Skin epidermis (tissue), 12 donors: ENCODE data around the gene RPS15.
A peak's percentile ranks its signal among the peaks of the same experiment; 100 is the strongest.

Experiments
- H3K27ac ChIP-seq, 21 experiments: fragments of 200-600 bp; sonication (generic) in 11 of 21; one replicate each; pipeline ENCODE4 v1.5.0; 2020; ENCODE audit warnings: mild to moderate bottlenecking in 3 of 21, inconsistent platforms in 2 of 21, moderate library complexity in 2 of 21
- H3K4me3 ChIP-seq, 7 experiments: fragments of 200-600 bp; sonication (generic) in 2 of 7; one replicate each; pipeline ENCODE4 v1.5.0; 2020; ENCODE audit warnings: inconsistent platforms in 2 of 7, mild to moderate bottlenecking in 2 of 7, moderate library complexity in 1 of 7

RPS15 gene

DNA sequence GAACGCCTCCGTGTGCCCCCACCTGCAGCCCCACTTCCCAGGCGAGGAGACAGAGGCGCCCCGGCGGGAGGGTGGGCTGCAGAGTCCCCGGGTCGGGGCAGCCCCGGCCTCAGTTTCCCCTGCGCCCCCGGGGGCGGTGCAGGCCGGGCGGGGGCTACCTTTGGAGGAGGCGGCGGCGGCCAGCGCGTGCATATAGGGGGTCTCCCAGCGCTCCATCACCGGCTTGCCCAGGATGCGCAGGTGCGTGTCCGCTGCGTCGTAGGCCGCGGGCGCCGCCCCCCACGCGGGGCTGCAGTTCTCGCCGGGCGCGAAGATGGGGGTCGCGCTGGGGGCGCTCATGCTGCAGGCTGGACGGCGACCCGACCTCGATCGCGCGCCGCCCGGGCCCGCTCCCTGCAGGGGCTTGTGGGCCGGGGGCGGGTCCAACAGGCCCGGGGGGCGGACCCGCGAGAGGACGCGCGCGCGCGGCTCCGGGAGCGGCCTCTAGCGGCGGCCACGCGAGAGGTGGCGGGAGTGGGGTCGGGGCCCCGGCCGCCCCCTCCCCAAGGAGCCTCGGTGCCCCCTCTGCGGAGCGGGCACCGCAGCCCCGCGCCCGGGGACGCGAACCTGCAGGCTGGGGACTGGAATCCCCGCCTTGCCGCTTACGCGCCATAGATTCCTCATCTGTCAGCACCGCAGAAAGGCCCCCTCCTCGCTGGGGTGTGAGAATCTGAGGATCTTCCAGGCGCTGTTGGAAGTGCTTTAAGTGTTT, 36.9 kb upstream of the RPS15 start, which contains the start of gene GAMT:
TSS of gene GAMT (minus strand) at position 405 of the 751 bp plus-strand sequence. CDS start at position 339, 66 bp downstream.
- Histone ChIP-seq H3K27ac (peak within 1 kb of the TSS in 14 of 21 experiments; percentile 12 to 82 (median 30)), H3K4me3 (peak within 1 kb of the TSS; percentile 37 to 62 (median 49))

DNA sequence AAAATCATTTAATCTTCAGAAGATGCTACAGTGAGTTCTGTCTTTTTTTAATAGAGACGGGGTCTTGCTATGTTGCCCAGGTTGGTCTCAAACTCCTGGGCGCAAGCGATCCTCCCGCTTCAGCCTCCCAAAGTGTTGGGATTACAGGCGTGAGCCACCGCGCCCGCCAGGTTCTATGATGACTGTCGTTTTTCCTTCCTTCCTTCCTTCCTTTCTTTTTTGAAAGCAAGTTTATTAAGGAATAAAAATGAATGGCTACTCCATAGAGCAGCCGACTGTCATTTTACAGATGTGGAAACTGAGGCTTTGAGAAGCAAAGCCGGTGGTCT, 36.3 kb upstream of the RPS15 start:
- H3K27ac ChIP-seq: peak overlapping the region in 6 of 21 experiments; percentile 12 to 80 (median 30)

DNA sequence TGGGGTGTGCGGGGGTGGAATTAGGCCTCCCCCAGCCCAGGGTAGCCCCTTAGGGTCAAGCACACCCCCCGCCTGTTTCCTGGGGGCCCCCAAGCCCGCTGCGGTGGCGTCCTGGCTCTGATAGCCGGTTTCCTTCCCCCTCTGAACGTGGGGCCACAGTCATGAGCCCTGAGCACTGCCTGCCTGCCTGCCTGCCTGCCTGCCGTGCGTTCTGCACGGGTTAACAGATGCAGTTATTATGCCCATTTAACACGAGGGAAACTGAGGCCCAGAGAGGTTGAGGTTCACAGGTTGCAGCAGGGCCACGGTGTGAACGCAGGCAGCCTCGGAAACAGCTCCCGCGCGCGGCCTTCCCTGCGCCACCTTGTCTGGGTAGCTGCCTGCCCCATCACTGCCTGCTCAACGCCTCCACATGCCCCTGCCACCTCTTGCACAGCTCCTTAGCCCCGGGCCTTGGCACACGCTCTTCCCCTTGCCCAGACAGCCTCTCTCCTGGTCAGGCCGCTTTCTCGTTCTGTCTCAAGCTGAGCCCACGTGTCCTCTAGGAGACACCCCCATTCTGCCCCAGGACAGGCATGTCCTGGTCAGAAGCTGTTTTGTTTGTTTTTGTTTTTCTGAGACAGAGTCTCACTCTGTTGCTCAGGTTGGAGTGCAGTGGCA, 35.7 kb upstream of the RPS15 start:
- Histone ChIP-seq H3K4me3 (no peak overlapping the region), H3K27ac (peak overlapping the region in 3 of 21 experiments; percentile 20 to 29 (median 21))

More for the DNA sequence above, 36.3 kb upstream of the RPS15 start:
- H3K4me3 ChIP-seq: peak overlapping the region; percentile 37 to 62 (median 49)

DNA sequence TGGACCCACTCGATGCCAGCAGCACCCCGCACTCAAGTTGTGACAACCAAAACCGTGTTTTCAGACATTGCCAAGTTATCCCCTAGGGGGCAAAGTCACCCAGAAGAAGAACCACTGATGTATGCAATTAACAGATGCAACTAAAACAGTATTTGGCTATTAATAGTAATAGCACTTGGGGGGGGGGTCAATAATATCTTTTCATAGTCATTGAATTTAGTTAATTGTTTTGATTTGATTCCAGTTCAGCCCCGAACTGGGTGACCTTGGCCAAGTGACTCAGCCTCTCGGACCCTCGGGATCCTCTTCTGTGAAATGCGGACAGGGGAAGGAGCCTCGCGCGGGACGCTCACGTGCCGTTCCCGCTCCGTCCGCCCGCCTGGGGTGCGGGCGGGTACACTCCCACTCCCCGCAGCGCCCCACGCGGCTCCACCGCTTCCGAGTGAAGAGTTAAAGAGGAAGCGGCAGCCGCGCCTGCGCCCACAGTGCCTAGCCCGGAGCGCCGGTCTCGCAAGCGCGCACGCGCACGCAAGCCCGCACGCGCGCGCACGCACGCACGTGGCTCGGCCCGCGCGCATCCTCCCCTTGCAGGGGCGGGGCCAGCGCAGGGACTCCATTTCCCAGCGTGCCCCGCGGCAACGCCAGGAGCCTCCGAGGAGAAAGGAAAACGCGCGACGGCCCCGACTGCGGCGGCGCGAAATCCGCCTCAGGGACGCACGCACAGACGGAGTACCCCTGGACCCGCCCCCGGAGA, 31.2 kb upstream of the RPS15 start:
- Histone ChIP-seq H3K27ac (peak overlapping the region in 20 of 21 experiments; percentile 53 to 99 (median 76)), H3K4me3 (peak overlapping the region; percentile 27 to 97 (median 40))

DNA sequence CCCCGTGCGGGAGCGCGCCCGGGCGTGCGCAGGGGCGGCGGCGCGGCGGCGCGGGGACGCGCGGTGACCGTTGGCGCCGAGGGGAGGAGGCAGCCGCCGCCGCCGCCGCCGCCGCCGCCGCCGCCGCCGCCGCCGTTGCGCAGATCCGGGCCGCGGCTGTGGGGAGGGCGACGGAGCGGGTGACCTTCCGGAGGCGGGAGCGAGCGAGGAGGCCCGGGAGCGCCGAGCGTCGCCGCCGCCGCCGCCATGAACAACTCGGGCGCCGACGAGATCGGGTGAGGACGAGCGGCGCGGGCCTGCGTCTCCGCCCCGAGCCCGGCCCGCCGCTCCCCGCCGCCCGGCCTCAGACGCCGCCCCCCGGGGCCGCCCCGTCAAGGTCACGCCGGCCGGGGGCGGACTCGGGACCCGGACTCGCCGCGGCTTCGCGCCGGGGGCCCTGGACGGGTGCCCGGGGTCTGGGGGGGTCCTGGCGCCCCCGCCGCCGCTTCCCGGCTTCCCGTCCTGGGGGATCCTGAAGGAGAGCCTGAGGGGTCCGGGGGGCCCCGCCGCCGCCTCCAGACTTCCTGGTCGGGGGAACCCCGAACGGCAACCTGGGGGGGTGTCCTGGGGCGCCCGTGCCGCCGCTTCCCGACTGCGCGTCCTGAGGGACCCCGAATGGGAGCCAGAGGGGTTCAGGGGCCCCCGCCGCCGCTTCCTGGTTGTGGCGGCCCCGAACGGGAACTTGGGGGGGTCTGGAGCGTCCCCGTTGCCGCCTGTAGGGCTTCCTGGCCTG, 30.5 kb upstream of the RPS15 start, which contains the start of gene DAZAP1:
TSS of gene DAZAP1 (plus strand) at position 59 of the 772 bp plus-strand sequence. CDS start at position 247, 188 bp downstream.
- H3K27ac ChIP-seq: peak within 1 kb of the TSS; percentile 83 to 100 (median 98)
- peak within 1 kb of the TSS; percentile 75 to 99 (median 97) for H3K4me3 ChIP-seq

DNA sequence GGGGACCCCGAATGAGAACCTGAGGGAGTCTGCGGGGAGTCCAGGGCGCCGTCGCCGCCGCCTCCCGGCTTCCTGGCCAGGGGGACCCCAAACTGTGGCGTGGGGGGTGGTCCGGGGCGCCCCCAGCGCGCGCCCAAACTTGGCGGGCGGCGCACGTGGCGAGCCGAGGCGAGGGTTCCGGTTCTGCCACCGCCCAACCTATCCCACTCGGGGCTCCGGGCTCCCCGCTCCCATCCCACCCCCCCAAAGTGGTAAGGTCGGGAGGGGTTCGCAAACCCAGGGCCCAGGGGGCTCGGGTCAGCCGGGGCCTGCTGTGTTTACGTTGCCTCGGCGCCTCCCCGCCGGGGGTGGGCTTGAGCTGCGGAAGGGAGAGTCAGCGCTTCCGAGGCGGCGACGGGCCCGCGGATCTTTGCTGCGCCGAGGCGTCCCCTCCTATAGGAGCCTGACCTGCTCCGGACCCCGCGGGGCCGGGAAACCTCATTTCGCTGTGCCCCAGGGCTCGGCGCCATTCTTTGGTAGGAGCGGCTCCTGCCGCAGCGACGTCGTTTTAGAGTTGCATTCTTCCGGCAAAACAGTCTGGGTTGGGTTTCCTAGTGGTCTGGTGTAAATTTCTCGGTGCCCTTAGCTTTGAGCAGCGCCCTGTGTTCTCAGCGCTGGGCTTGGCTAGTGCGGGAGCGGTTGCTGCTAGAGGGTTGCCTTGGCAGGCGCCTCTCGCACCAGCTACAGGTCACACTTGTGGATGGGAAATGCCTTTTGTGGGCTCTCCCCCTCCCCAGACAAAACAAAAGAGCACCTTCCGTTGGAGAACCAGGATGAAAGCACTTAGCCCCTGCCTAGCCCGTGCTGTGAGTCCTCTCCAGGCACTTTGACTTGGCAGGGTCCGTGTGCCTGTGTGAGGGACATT, 29.6 kb upstream of the RPS15 start:
- H3K27ac ChIP-seq: peak overlapping the region; percentile 83 to 100 (median 98)
- H3K4me3 ChIP-seq: peak overlapping the region; percentile 75 to 99 (median 97)

DNA sequence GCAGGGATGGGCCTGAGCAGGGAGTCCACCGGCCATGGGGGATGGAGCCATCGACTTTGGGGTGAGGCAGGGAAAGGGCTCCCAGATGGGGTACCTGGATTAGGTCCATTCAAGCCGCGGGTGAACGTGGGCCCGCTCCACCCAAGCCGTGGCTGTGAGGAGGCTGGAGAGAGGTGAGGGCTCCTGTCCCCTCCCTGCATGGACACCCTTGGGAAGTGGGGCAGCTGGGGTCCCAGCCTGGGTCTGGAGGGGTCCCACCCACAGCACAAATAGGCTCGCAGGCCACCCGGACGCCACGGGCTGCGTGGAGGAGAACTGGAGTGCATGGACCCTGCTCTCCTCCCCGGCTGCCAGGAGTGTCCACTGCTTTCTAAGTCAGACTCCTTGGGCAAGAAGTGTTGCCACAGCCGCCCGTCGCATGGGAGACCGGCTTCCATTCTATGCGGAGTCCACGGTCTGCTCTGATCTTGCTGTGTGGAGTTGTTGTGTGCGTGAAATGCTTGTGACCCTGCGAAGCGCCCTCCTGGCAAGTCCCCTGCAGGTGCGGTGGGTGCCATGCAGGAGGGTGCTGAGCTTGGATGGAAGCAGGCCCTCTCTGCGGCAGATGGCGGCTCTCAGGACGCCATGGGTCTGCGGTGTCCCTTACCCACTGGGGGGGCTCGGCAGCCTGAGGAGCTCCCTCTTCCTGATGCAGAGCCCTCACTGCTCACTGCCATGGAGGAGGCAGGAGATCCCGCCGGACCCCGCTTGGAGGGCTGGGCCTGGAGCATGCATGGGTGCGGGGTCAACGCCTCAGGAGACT, 28.8 kb upstream of the RPS15 start:
- Histone ChIP-seq H3K27ac (peak overlapping the region in 20 of 21 experiments; percentile 89 to 100 (median 98)), H3K4me3 (peak overlapping the region; percentile 75 to 99 (median 97))

DNA sequence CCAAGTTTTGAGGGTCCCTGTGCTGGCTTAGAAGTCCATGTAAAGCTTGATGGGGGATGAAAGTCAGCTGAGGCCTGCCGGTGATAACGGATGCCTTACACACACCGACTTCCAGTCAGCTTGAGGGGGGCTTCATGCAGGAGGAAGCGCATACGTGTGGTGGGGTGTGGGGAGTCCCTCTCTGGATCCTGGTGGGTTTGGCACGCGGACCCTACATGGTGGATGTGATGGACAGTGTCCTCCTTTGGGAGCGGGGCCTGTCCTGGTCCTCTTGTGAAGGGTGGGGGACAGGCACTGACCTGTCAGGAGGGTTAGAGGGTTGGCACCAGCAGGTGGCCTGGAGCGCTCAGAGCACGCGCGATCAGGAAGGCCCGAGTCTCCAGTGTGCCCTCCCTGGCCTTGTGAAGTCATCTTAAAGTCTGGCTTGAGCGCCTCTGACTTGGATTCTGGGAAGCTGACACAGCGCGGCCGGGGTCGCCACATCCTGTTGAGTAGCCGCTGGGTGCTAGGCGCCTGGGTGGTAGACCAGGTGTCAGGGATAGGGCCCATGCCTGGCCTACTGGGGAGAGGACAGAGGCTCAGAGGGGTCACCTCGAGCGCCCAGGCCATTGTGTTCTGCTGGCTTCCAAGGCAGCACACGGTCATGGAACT, 27.9 kb upstream of the RPS15 start:
- H3K4me3 ChIP-seq: peak overlapping the region in 1 of 7 experiments; percentile 89

DNA sequence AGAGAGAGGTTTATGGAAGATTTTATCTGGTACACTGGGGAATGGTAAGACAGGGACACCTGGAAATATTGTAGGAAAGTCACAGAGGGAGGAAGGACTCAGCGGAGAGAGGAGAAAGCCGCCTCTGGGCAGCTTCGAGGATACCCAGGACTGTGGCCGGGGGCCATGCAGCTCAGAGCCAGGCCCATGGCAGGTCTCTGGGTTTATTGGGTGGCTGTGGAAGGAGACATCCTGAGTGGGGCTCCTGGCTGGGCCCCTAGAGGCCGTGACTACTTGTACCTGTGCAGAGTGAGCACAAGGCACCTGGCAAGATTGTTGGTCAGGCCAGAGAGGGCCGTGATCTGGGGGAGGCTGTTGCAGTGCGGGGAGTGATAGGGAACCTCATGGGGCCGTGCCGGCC, 27.4 kb upstream of the RPS15 start:
- H3K27ac ChIP-seq: peak overlapping the region in 11 of 21 experiments; percentile 0 to 99 (median 50)
- no peak overlapping the region for H3K4me3 ChIP-seq

More for the DNA sequence above, 27.9 kb upstream of the RPS15 start:
- H3K27ac ChIP-seq: peak overlapping the region in 11 of 21 experiments; percentile 0 to 99 (median 54)

DNA sequence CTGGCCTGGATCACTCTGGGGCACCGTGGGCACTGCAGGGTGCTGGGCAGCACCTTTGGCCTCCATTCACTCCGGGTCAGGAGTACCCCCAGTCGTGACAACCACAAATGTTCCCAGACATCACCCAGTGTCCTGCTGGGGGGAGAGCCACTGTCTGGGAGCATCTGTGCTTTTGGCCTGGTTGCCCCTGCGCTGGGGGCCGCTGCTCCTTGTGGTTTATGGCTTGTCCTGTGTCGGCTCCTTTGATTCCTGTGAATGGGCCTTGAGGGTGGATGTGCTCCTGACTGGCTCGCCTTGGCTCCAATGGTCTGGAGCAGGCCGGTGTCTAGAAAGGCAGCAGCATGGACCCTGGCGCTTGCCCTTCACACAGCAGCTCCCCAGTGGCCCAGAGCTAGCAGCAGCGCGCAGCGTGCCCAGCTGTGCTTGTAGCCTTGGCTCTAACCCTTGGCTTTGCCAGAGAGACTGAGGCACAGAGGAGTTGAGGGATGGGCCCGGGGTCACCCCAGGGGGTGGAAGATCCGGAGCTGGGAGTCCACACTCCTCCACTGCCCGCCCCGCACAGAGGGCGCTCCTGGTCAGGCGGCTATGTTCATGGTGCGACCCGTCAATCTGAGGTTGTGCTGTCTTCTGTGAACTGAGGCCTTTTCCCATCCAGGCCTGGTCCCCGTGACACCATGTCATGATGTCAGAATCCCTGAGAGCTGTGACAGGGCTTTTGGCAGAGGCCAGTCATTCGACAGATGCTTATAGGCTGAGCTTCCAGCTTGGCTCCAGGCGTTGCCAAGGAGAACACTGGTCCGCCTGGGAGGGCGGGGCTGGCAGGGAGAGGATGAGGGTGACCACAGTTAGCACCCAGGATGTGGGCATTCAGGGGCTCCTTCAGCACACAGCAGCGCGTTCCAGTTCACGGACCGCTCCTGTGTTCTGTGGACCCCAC, 26.7 kb upstream of the RPS15 start:
- H3K4me3 ChIP-seq: no peak overlapping the region
- peak overlapping the region in 11 of 21 experiments; percentile 0 to 98 (median 48) for H3K27ac ChIP-seq

DNA sequence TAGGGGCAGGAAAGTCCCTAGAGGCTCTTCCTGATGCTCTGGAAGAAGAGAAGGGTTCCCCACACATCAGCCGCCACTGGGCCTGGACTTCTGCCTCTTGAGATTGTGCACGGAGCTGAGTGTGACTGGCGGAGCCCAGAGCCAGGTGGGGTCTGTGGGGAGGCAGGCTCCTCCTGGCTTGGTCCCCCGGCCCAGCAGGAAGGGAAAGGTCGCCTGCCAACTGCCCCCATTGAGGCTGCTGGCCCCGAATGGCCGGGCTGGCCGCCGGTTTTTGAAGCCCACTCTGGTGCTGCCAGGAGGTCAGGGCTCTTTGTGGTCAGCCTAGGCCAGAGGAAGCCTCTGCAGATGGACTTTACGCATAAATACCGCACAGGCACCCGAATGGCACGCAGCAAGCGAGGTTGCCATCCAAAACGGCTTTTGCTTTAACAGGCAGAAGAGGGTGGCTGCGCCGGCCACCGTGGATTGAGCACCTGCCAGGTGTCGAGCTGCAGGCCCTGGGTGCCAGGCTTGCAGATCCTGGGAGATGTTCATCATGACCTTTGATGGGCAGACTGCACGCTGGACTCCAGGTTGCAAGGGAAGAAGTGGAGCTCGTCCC, 25.8 kb upstream of the RPS15 start:
- H3K27ac ChIP-seq: peak overlapping the region in 7 of 21 experiments; percentile 15 to 61 (median 48)
- no peak overlapping the region for H3K4me3 ChIP-seq

DNA sequence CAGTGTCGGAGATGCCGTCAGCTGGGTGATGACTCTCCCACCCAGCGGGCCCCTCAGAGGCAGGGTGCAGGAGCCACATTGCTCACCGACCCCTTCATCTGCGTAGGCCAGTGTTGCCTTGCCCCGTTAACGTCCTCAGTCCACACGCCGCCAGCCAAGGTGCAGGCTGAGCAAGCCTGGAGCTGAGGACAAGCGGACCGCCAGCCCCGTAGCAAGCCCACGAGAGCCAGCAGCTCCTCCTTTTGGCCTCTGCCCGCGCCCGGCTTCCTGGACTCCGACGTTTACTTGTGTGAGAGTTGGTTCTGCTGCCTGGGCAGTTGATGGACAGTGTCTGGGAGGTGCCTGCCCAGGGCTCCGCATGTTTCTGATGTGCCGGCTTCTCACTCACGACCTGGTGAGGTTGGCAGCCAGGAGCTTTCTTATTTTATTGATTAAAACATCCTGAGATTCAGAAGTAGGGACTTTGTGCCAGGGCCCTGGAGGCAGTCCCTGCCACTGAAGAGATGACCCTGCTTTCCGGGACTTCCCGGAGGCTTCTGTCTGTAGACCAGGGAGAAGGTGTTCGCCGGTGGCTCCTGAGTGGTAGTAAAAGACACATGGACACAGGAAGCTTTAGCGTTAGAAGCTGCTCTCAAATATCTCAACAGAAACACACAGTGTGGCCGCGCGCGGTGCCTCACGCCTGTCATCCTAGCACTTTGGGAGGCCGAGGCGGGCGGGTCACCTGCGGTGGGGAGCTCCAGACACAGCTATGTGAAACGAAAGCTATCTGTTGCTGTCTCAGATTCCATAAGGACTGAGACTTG, 25.0 kb upstream of the RPS15 start:
- Histone ChIP-seq H3K4me3 (no peak overlapping the region), H3K27ac (peak overlapping the region in 3 of 21 experiments; percentile 33 to 61 (median 57))

DNA sequence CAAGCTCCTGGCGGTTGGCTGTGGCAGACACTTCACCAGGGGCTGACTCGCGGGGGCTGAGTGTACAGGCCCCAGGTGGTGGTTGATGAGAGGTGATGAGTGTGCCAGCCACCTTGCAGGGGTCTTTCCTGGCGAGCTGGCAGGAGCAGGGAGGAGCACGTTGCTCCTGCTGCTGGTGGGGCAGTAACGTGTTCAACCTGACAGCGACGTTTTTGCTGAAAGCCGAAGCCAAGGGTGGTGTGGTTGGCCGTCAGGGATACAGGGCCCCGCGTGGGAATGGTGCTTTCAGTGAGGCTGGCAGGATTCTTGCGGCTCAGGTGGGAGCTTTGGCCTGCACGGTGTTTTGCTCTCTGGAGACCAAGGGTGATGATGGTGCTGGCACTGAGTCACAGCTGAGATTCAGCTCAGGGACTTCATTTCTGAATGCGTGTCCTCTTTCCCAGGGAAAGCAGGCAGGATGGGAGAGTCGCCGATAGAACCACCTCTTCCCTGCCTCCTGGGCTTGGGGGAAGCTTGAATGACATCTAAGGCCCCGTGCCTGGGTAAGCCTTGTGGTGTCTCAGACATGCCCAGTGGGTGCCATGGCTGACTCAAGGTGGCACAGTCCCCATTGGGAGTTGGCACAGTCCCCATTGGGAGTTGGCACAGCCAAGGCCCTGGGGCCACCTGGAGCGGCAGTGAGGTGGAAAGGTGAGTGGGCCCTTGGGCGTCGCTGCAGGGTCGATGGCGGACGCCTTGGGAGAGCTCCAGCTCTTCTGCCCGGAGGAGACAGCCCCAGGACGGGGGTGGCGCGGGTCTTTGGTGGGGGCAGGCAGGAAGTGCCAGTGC, 22.0 kb upstream of the RPS15 start:
- Histone ChIP-seq H3K27ac (peak overlapping the region in 19 of 21 experiments; percentile 30 to 85 (median 74)), H3K4me3 (no peak overlapping the region)

DNA sequence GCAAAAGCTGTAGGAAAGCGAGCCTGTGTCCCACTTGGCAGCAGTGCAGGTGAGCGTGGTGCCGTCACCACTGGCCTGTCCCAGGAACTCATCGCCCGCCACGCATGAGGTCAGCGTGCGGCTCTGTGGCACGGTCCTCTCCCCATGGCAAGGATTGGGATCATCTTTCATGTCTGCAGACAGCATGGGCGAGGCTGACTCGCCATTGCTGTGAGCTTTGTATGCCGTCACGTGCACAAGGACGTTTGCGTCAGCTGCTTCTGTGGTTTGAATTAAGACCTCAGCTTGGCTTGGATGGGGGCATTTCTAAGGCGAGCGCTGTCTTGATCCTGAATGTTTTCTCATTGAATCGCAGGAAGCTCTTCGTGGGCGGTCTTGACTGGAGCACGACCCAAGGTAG, 21.1 kb upstream of the RPS15 start:
- H3K4me3 ChIP-seq: no peak overlapping the region
- H3K27ac ChIP-seq: peak overlapping the region in 9 of 21 experiments; percentile 5 to 85 (median 75)
